Dedifferentiated amniotic fluid mesenchymal stem cell (primary cell): ENCODE results near the gene ARID5B.

Experiments used
- DNase-seq: peaks from one replicate; pipeline ENCODE4 v3.0.0-alpha.2; 2016; ENCODE audit errors: extremely low spot score

ARID5B gene

DNA sequence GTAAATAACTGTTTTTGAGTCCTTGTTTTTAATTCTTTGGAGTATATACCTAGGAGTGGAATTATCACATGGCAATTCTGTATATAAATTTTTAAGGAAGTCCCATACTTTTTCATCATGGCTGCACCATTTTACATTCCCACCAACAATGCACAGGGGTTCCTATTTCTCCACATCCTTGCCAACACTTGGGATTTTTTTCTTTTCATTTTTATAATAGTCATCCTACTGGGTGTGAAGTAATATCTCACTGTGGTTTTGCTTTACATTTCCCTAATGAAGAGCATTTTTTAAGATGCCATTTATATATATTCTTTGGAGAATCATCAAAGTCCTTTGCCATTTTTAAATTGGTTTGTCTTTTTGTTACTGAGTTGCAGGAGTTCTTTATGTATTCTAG, 89.7 kb downstream of the ARID5B start:
- no peak for DNase-seq

DNA sequence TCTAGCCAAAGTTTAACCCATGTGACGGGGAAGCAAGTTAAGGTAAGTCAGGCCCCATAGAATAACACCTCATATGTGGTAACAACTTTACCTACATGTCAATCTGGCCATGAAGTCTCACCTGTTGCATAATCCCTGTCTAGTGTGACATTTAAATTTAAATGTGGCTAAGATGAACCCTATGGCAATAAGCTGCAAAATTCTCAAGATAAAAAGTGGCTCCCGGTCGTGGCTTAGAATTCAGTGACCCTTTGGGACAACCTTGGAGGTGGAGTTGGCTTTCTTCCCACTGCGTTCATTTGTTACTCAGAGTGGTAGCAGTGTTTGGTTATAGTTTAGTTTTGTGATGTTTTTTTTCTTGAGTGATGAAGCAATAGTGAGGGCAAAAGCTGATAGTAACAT, 90.6 kb downstream of the ARID5B start:
- DNase-seq = no peak

DNA sequence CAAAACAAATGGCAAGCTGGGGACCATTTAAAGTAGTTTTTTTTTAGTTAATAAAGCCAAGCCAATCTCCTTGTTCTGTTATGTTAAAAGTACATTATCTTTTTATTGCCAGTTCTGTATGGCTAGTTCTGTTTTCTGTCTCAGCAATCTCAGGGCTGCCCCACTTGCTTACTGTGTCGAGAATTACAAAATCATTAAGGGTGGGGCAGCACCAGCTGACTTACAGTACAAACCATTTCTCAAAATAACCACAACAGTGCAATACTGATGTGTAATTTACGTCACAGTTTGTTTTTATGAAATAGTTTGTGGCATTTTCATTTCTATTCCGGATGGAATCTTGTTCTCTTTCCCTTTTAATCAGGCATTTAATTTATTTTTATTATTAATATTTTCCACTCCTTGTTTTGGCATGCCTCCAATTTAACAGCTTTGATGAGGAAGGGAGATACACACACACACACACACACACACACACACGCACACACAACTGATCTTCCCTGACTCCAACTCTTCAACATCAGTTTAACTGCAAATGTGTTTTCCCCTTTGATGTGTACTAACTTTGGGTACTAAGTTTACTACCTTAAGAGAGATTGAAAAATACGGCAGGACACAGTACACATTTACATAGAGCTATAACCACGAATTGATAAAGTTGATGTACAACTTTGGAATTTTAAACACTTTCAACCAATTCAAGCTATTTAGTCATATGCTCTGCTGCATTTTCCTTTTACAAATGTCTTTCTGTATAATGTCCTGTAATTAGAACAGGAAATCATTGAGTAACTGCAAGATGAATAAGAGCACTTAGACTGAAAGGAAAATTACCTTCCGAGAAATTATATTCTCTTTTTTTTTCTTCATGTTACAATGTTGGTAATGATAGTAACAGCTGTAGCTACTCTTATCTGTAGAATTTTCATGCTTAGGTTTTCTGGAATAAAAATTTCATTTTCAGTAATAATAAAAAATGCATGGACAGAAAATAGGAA, 91.5 kb downstream of the ARID5B start:
- DNase-seq = peak; percentile 91

DNA sequence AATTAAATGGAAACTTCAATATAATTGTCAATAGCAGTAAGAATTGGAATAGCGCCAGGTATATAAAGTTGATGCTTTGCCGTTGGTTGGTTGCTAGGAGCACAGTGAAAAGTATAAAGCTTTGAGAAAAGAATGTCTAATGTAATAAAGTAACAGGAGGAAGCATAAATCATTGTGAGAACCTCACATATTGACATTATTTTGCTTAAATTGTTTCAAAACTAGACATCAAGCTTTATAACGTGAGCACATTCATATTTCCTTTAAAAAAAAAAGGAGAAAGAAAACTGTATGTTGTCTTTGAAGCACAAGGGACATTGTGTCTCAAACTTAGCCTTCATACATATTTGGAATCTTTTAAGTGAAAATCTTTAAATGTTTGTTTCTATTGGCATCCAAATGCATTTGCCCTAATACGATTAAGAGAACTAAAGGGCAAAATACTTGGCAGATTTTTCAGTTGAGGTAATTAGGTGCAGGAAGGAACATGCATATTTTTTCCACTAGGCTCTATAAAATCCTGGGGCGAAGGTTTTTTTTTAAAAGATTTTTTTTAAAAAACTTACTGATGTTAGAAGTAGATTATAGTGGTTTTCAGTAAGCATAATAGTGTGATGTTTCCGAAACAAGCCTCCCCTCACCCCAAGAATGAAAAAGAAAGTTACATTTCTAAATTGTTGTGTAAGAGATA, 92.4 kb downstream of the ARID5B start:
- no peak for DNase-seq

DNA sequence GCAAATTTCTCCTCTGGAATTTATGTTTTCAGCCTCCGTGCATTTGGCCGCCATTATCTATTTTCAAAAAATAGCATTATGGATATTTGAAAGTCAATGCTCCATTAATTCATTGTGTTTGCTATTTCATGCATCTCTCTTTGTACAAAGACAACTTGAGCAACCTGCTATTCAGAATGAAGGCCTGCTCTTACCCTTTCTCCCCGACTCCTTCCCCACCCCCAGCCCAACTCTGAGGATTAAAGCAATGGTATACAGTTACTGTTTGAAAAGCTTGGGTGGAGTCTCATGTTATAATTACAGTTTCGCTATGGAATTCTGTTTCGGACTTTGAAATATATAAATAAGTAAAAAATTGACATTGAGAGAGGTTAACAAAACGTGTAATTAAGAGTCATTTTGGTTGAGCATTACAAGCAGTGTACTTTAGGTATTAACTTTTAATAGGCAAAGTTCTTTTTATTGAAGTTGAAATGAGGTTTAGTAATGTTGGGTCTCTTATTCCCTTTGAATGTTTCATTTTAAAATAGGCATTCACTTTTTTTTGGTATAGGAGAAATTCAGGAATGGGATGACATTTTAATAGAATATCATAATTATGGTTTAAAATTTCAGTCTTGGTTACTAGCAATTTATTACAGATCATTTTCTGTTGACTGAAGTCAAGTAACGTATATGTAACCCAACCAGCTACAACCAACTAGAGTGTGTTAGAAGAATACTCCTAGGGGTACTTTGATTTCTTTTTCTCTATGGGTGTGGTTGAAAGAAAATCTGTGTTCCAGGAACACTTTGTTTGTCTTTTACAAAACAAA, 93.1 kb downstream of the ARID5B start:
- DNase-seq = no peak

DNA sequence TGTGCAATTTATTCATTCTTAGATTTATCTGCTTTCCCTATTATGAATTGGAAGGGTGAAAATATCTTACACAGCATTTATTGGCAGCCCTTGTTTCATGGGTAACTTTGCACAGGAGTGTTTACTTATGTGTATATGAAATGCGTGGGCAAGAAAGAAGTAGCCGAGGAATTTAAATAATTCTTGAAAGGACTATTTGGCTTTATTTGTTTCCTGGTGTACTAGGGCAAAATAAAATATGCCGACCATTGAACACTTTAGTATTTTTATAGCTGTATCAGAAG, 93.7 kb downstream of the ARID5B start:
- DNase-seq = no peak

DNA sequence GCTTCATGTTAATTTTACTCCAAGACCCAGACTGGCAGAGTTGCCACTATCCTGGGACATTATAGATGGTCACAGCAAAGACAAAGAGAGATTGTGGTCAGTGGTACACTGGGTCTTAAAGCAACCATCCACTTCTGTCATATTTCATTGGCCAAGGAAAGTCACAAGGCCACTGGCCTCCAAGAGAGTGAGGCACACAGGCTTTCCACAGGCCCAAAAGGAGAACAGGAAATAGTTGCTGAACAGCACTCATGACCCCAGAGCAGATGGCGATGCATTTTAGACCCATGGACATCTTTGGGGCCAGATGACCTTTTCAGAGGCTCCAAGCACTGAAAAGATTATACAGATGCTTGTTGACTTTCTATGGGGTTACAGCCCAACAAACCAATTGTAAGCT, 97.4 kb downstream of the ARID5B start:
- DNase-seq = no peak

DNA sequence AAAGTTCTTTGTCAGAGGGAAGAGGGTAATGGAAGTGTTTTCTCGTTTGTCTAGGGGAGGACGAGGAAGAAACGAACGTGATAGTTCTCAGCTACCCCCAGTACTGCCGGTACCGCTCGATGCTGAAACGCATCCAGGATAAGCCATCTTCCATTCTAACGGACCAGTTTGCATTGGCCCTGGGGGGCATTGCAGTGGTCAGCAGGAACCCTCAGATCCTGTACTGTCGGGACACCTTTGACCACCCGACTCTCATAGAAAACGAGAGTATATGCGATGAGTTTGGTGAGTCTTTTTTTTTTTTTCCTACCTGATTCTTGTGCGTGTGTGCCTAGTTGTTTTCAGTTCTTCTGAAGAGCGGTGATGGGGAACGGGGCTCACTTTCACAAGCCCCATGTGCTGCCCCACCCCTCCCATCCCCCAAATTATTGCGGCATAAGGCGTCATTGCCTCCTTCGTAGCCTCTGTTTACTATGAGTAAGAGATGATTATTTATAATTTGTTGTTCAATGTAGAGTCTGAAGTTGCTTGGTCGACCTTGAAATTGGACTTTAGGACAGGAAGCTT, 98.6 kb downstream of the ARID5B start:
- no peak for DNase-seq

DNA sequence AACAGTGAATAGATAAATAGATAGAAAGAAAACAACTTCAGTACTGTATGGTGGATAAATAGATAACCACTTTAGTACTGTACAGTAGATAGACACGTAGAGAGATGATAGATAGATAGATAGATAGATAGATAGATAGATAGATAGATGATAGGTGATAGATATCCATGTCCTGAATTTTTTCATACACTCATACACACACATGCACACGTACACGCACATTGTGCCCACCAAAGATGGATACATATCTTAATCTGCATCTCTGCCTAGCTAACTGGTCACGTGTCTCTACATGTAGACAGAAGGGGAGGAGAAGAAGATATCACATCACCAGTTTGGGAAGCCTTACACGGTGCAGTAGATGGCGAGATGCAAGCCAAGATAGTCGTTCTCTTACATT, 99.2 kb downstream of the ARID5B start:
- DNase-seq = no peak

DNA sequence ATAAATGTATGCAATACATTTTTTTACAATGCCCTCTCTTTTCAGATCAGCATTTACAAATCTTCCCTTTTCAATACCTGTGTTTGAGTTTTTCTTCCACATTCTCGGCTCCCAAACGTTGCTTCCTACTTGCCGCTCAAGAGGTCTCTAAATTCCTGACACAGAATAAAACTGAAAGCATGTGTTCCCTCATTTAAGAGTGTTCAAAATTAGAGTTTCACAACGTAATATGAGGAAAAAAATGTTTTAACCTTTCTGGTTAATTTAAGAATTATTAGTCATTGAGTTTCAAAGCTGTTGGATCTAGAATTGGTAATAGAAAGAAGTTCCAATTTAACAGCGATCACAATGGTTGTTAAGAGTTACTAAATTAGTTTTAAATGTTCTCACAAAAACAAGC, 100.4 kb downstream of the ARID5B start:
- no peak for DNase-seq

DNA sequence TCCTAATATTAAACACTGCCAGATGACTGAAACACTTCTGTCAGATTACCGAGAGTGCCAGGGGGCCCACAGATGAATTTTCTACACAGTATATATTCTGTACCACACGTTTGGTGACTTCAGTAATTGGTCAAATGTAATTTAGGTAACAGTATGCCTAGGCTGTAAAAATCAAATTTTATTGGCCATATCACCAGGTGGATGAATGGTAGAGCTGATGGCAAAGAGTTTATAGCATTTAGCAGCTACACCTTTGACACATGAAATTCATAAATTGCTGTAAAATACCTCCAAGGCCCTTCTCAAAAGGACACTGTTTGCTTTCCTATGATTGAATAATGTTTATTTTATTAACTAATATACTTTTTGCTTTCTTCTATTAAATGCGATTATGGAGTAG, 101.3 kb downstream of the ARID5B start:
- DNase-seq = no peak

DNA sequence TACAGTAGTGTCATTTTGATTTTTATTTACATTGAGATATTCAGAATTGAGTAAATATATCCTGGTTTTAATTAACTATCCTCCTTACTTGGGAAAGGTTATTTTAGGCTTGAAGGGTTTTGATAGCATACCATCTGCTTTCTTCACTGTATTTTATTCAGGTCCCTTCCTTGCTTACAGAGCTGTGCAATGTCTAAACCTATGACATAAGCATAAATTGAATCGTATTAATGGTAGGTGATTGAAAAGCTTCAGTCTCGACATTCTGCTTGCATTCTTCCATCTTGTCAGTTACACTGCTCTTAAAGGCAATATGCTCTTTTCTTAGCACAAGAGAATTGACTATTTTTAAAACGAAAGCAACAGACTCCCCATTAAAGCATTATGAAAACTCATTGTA, 102.5 kb downstream of the ARID5B start:
- DNase-seq = no peak

DNA sequence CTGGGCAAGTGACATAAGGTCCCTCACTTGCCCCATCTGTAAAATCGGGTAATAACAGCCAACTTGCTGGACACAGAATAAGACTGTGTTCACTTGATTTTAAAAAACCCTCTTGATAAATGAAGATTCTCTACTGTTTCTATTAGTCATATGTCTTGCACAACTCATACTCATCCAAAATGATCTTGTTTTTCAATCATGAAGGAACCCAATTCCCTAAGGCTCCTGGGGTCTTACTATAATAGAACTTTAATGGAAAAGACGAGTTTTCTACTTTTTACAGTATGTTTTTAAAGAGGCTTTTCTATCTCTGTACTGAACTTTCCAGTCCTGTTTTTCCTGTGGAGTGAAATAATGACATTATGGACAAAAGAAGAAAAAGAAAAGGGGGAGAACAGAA, 103.8 kb downstream of the ARID5B start:
- no peak for DNase-seq

DNA sequence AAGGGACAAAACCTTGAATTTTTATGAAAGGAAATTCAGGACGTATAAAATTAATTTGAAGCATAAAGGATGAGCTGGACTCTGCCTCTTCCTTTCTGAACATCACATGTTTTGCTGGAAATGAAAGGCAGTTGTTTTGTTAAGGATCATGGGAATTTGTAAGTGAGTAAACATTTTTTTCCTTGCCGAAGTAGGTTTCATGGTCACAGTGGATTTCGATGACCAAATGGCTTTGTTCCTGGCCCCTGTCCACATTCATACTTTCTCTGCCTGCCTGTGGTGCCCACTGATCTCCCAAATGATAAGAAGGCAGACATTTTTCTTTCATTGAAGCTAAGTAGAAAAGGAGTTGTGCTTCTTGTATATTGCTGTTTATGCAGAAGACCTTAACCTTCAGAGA, 104.2 kb downstream of the ARID5B start:
- no peak for DNase-seq

DNA sequence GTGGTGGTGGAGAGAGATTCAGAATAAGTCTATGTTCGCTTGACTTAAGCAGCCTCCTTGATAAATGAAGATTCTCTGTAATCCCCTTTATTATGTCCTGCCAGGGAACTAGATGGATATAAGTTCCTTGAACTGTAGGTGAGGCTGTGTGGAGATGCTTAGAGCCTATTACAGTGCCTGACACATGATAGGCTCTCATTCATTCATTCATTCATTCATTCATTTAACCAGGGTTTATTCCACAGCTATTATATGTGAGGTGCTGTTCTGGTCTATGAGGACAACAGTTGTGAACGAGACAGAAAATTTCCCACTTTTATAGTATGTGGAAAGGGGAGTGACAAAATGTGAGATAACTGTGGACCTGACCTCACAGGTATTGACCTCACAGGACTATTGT, 105.6 kb downstream of the ARID5B start:
- DNase-seq = no peak

DNA sequence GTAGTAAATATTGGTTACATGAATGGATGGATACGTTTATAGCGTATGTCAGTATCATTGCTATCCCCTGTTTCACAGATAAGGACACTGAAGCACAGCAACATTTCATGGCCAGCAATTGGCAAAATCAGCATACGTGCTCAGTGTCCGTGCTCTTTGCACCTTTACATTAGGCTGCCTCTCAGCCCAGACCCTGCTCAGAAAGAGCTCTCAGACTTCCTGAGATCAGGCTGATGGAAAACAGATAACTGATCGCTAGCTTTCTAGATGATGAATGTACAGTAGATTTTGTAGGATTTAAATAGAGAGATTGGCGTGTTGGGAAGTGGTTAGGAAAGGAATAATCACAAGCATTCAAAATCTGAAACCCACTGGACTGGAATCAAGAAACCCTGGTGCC, 106.7 kb downstream of the ARID5B start:
- no peak for DNase-seq

DNA sequence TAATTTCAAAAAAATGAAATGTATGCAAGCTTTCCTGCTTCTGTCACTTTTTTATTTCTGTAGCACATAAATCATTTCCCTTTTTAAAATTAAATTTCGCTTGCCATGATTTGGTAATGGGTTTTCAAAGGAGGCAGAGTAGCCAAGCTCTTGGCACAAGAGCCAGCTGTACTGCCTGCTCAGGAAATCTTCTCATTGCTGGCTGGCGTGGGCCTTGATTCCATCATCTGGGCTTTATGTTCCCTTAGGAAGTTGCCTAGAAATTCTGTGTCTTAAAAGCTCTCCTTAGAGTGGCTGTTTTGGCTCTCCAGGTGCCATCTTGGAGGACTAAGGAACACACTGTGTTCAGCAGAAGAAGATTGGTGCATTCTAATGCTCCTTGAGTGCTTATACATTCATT, 107.4 kb downstream of the ARID5B start:
- no peak for DNase-seq

DNA sequence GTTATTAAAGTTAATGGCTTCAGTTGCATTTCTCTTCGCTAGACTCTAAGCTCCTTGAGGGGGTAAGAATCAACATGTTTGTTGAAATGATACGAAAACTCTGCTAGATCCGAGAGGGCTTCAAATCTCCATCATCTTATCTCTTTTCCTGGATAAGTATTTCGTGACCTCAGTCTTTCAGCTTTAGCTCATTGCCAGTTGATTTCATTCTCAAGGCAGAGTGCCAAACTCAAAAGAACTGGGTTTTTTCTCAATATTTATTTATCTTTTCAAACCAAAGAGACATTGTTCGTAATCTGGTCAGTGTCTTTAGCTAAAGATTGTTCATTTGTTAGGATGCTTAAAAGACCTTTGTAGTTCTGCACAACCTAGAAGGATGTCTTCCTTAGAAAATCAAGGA, 108.9 kb downstream of the ARID5B start:
- no peak for DNase-seq

DNA sequence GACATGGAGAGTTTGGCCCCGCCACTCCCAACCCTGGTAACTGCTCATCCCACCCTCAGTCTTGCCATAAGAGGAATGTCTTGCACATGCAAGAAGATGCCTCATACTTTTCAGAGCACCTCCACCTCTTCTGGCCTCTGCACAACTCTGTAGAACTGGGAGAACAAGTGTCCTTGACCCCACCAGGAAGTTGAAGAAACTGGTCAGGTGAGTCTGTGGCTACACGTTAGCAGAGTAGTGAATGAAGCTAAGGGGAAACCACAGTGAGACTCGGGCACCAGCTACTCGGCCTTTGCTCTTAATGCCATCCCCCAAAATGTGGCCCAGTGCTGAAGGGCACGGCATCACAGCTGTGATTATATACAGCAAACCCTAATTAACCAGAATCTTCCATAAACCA, 110.1 kb downstream of the ARID5B start:
- DNase-seq = no peak

DNA sequence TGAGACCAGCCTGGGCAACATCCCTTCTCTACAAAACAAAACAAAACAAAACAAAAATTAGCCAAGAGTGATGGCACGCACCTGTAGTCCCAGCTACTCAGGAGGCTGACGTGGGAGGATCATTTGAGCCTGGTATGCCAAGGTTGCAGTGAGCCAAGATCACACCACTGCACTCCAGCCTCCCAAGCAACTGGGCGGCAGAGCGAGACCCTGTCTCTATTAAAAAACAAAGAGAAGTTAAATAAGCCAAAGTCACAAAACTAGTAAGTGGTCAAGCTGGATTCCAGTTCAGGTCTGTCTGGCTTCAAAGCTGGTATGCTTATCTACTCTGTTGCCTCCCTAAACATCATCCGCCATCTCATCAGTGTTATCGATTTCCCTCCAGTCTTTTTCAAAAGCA, 110.8 kb downstream of the ARID5B start:
- DNase-seq = no peak

DNA sequence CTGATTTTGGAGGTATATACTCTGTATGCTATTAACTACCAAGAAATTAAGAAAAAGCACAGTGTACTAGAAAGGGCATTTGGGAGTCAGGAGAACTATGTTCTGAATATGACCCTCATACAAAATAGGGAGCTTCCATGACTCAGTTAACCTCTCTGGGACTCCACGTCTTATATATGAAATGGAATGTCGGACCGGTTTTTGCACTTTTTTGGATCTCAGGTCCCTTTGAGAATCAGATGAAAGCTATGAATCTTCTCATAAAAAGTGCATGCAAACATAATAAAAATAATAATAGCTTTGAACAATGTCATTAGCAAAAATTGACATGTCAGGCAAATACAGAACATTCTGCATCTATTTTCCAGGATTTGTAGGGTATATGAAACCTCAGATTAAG, 113.0 kb downstream of the ARID5B start:
- DNase-seq = no peak

DNA sequence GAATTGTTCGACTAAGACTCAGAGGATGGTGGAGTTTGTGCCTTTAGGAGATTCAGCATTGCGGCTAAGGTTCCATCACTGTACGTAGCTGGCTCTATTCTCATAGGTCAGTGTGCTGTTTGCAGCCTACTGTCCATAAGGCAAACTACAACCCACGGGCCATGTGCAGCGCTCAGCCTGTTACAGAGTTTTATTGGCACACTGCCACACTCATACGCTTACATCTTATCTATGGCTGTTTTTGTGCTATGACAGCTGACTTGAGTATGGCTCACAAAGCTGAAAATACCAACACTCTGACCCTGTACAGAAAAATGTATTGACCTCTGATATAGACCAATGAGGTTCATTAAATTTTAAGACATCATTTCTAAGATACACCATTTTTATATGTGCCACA, 114.5 kb downstream of the ARID5B start:
- no peak for DNase-seq
